ENCODE results near the gene ME3. TPM values are rescaled to one million over a fixed set of nuclear protein-coding genes. Genes with fewer than 3 reads are reported as not detected.
A peak's percentile ranks its signal among the peaks of the same experiment; 100 is the strongest.

Gene ME3
- total and polyA plus RNA-seq, 2 experiments from 2014 or later, result 3.5 to 17.2 TPM

GRCh38 chr11:86555401-86555800 lies 117.0 kb downstream of the ME3 start:
- TF ChIP-seq CTCF (IDR thresholded peaks at IDR 0.05; ENCODE audit: low read depth, low read length), result no peak
- no peak overlapping the region for H3K4me3 ChIP-seq

GRCh38 chr11:86553265-86553664 lies 119.2 kb downstream of the ME3 start:
- H3K27me3 ChIP-seq, result no peaks in the 10 kb centered on the region
- TF ChIP-seq CTCF (IDR thresholded peaks at IDR 0.05; ENCODE audit: low read depth, low read length), result no peak
- H3K4me3 ChIP-seq, result no peak overlapping the region
- no peaks in the 10 kb centered on the region for H3K36me3 ChIP-seq
- no peaks in the 10 kb centered on the region for H3K4me1 ChIP-seq (ENCODE audit: low read depth)
- no peak for DNase-seq (ENCODE audit: low read depth in 1 of 2, low spot score in 1 of 2)
- H3K9me3 ChIP-seq (ENCODE audit: low read depth), result no peaks in the 10 kb centered on the region
- H3K27ac ChIP-seq, result no peak overlapping the region

More at GRCh38 chr11:86555401-86555800, 117.0 kb downstream of the ME3 start:
- H3K27me3 ChIP-seq, result no peaks in the 10 kb centered on the region
- H3K36me3 ChIP-seq, result no peaks in the 10 kb centered on the region
- peaks cover 4% of the 10 kb centered on the region for H3K4me1 ChIP-seq (ENCODE audit: low read depth)
- H3K27ac ChIP-seq, result no peak overlapping the region
- DNase-seq (ENCODE audit: low read depth in 1 of 2, low spot score in 1 of 2), result no peak
- H3K9me3 ChIP-seq (ENCODE audit: low read depth), result no peaks in the 10 kb centered on the region

GRCh38 chr11:86551288-86552092 lies 120.9 kb downstream of the ME3 start:
- H3K4me3 ChIP-seq, result no peak overlapping the region
- no peak for TF ChIP-seq CTCF (IDR thresholded peaks at IDR 0.05; ENCODE audit: low read depth, low read length)
- H3K36me3 ChIP-seq, result no peaks in the 10 kb centered on the region
- H3K4me1 ChIP-seq (ENCODE audit: low read depth), result no peaks in the 10 kb centered on the region
- H3K27me3 ChIP-seq, result no peaks in the 10 kb centered on the region
- no peaks in the 10 kb centered on the region for H3K9me3 ChIP-seq (ENCODE audit: low read depth)
- peak in 1 of 2 donors; percentile 96 for DNase-seq (ENCODE audit: low read depth in 1 of 2, low spot score in 1 of 2)
- no peak overlapping the region for H3K27ac ChIP-seq

DNA sequence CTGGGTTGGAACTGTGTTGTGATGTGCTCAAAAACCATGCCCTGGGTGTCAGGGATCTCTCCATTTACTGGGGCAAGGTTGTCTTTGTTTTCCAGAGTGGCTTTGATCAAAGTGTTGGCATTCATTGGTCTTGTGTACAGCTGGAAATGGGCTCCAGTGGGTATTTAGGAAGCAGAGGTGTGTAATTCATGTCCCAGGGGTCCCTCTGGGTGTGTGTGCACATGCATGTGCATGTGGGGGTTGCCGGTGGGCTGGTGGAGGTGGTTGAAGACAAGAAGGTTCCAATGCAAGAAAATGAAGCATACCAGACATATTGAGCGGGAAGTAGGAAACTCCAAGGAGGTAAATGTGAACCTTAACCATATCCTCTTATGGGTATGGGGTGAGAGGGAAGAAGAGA lies 121.7 kb downstream of the ME3 start:
- Histone ChIP-seq H3K4me3 (no peak overlapping the region), H3K4me1 (ENCODE audit: low read depth) (no peaks in the 10 kb centered on the region), H3K9me3 (ENCODE audit: low read depth) (no peaks in the 10 kb centered on the region), H3K36me3 (no peaks in the 10 kb centered on the region), H3K27me3 (no peaks in the 10 kb centered on the region), H3K27ac (no peak overlapping the region)
- no peak for DNase-seq (ENCODE audit: low read depth in 1 of 2, low spot score in 1 of 2)
- no peak for TF ChIP-seq CTCF (IDR thresholded peaks at IDR 0.05; ENCODE audit: low read depth, low read length)

DNA sequence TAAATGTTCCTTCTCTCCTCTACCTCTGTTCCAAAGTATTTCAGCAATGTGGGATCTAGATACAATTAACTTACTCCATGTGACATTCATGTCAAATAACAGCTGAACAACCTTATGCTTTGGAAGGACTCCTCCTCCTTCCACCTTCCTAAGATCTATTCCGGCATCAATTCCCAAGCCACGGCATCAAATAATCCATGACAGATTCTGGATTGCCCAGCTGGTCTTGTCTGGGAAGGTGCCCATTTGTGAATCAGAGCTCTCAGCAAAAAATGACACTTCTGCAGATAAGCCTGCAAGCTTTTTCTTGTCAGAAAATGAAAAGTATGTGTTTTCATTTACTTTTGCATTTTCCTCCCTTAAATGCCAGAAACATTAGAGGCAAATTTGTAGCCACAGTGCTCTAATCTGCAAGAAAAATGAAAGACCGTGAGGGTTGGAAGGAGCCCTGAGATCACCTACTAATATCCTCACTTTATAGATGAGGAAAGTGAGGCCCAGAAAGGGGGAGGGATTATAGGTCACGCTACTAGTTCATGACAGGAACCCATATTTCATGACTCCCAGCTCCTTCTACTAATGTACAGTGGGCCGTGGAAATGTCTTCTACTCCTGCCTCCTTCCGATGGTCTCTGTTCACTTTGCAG lies 124.0 kb downstream of the ME3 start:
- Histone ChIP-seq H3K9me3 (ENCODE audit: low read depth) (no peaks in the 10 kb centered on the region), H3K36me3 (no peaks in the 10 kb centered on the region), H3K4me1 (ENCODE audit: low read depth) (no peaks in the 10 kb centered on the region), H3K27ac (no peak overlapping the region), H3K27me3 (no peaks in the 10 kb centered on the region), H3K4me3 (no peak overlapping the region)
- no peak for TF ChIP-seq CTCF (IDR thresholded peaks at IDR 0.05; ENCODE audit: low read depth, low read length)
- DNase-seq (ENCODE audit: low read depth in 1 of 2, low spot score in 1 of 2), result peak in 1 of 2 donors; percentile 75

Data from cardiac muscle cell (in vitro differentiated cells and primary cell).